Breast epithelium (tissue), 3 donors: ENCODE results near the gene SLC16A5.

Source experiments
- CTCF ChIP-seq, 3 donors: fragments of 450-650 bp; IDR thresholded peaks; one replicate each; pipeline ENCODE4 v1.5.1; 2016 to 2017; ENCODE audit warnings: antibody characterized with exemption in 3 of 3, mild to moderate bottlenecking in 3 of 3, moderate library complexity in 3 of 3
- POLR2AphosphoS5 ChIP-seq, 3 donors: sonication (generic); formaldehyde crosslinking; IDR thresholded peaks; one replicate each; pipeline ENCODE4 v1.6.1; 2017; ENCODE audit warnings: antibody characterized with exemption in 3 of 3

GRCh38 chr17:75099881-75100595 lies 12.3 kb downstream of the SLC16A5 start:
- TF ChIP-seq CTCF (IDR thresholded peaks at IDR 0.05) (no peak), POLR2AphosphoS5 (IDR thresholded peaks at IDR 0.05) (no peak)
